ENCODE measurements around the gene PIGN. TPM values are rescaled to one million over a fixed set of nuclear protein-coding genes. Genes with fewer than 3 reads are reported as not detected.

Gene PIGN
- total and polyA plus RNA-seq, 4 donors: 10.9 to 47.0 (median 19.4) TPM

GRCh38 chr18:61991201-61991600 is 195.7 kb downstream of the PIGN start:
- Histone ChIP-seq H3K9me3 (ENCODE audit: control insufficient read depth, insufficient read depth, low read length) (no peaks in the 10 kb centered on the region), H3K36me3 (ENCODE audit: control insufficient read depth, insufficient read depth, low read length) (no peaks in the 10 kb centered on the region), H3K27me3 (ENCODE audit: control insufficient read depth, insufficient read depth, low read length) (no peaks in the 10 kb centered on the region), H3K4me1 (ENCODE audit: control insufficient read depth, insufficient read depth, low read length) (no peaks in the 10 kb centered on the region), H3K27ac (ENCODE audit: low read depth, low read length) (no peak overlapping the region), H3K4me3 (ENCODE audit: low read depth, low read length) (no peak overlapping the region)
- DNase-seq (ENCODE audit: low read depth in 4 of 6, low spot score in 6 of 6): no peak
- WGBS (ENCODE audit: insufficient coverage): 89% methylated on average over 3 of the region's 3 CpGs

Other genes with a start within 250 kb of the PIGN start
- gene RELCH, start 199 bp upstream of the PIGN start, total RNA-seq: 10 to 100 TPM; 34.7 to 76.3 TPM
- 10 to 100 TPM; 29.5 to 34.8 TPM for gene RELCH, start 199 bp upstream of the PIGN start, polyA plus RNA-seq (ENCODE audit: insufficient read length in 2 of 2)
- 1 to 10 TPM; 1.8 to 2.3 TPM for gene TNFRSF11A, start 138.3 kb upstream of the PIGN start, total RNA-seq
- gene TNFRSF11A, start 138.3 kb upstream of the PIGN start, polyA plus RNA-seq (ENCODE audit: insufficient read length in 2 of 2): under 1 TPM; 0.87 to 0.89 TPM